IPS-NIHi7 (cell line): ENCODE results near the gene GRAMD1B.

ENCODE experiments used
- DNase-seq: peaks from one replicate; pipeline ENCODE4 v3.0.0; 2012; ENCODE audit warnings: mixed read lengths; ENCODE audit errors: extremely low spot score

GRAMD1B gene

GRCh38 chr11:123587559-123587958, 157.5 kb downstream of the GRAMD1B start:
- DNase-seq: no peak

- DNase-seq: no peak
Observed at GRCh38 chr11:123588117-123588863, 158.2 kb downstream of the GRAMD1B start.

GRCh38 chr11:123588864-123589262, 158.8 kb downstream of the GRAMD1B start:
- no peak for DNase-seq

GRCh38 chr11:123590296-123590912, 160.3 kb downstream of the GRAMD1B start:
- no peak for DNase-seq

- DNase-seq: no peak
Observed at GRCh38 chr11:123593570-123593969, 163.5 kb downstream of the GRAMD1B start.

- DNase-seq: no peak
Observed at GRCh38 chr11:123594188-123594901, 164.3 kb downstream of the GRAMD1B start.

GRCh38 chr11:123594921-123595320, 164.9 kb downstream of the GRAMD1B start:
- DNase-seq: no peak

- no peak for DNase-seq
Observed at GRCh38 chr11:123597859-123598258, 167.8 kb downstream of the GRAMD1B start.

- no peak for DNase-seq
Observed at GRCh38 chr11:123601136-123601535, 171.1 kb downstream of the GRAMD1B start.

- no peak for DNase-seq
Observed at GRCh38 chr11:123601743-123602142, 171.7 kb downstream of the GRAMD1B start.

GRCh38 chr11:123603666-123604065, 173.6 kb downstream of the GRAMD1B start:
- no peak for DNase-seq

GRCh38 chr11:123607781-123608180, 177.7 kb downstream of the GRAMD1B start:
- no peak for DNase-seq

- DNase-seq: no peak
Observed at GRCh38 chr11:123608371-123608770, 178.3 kb downstream of the GRAMD1B start.

- DNase-seq: no peak
Observed at GRCh38 chr11:123608945-123609344, 178.9 kb downstream of the GRAMD1B start.

- DNase-seq: peak; percentile 30
Observed at GRCh38 chr11:123611698-123612097, 181.6 kb downstream of the GRAMD1B start.

GRCh38 chr11:123616505-123617198, 186.6 kb downstream of the GRAMD1B start:
- DNase-seq: no peak

GRCh38 chr11:123622576-123622975, 192.5 kb downstream of the GRAMD1B start:
- DNase-seq: no peak

- no peak for DNase-seq
Observed at GRCh38 chr11:123624974-123625373, 194.9 kb downstream of the GRAMD1B start.

GRCh38 chr11:123628936-123629683, 199.0 kb downstream of the GRAMD1B start:
- DNase-seq: no peak

- no peak for DNase-seq
Observed at GRCh38 chr11:123630126-123630608, 200.1 kb downstream of the GRAMD1B start.

- DNase-seq: no peak
Observed at GRCh38 chr11:123640029-123640428, 210.0 kb downstream of the GRAMD1B start.
